H1 (cell line): Measurements from ENCODE around the gene SV2C. TPM values are rescaled to one million over a fixed set of nuclear protein-coding genes. Genes with fewer than 3 reads are reported as not detected.
"Not testable (repeated sequence)": the region's sequence is repeated elsewhere in the genome, so short reads cannot be mapped to it uniquely, and the experiment has no call there.

Experiments used
- CTCF ChIA-PET: fragments of 300-600 bp; sonication (Branson Sonifier 250); formaldehyde crosslinking; loops from one replicate; lab custom pipeline; 2021; ENCODE audit not compliant: partially characterized antibody; lab: Charles Lee
- POLR2A ChIA-PET: fragments of 300-600 bp; sonication (Branson Sonifier 250); formaldehyde crosslinking; loops from one replicate; lab custom pipeline; 2021; ENCODE audit warnings: inconsistent platforms; ENCODE audit not compliant: partially characterized antibody; lab: Charles Lee
- DNase-seq, 2 experiments: peaks; one replicate each; pipeline versions ENCODE4 v3.0.0 to v3.0.0-alpha.2; 2010 to 2022; ENCODE audit warnings: low spot score in 2 of 2, low read depth in 1 of 2, mixed read lengths in 1 of 2
- FAIRE-seq: peaks from 2 replicates; lab custom pipeline; 2011; peaks lifted over from hg19 to GRCh38; lab: Jason Lieb, UNC
- H2AFZ ChIP-seq: 2 replicates; pipeline ENCODE4 v1.8.1; 2012; ENCODE audit warnings: low read length, inconsistent platforms
- H2AK5ac ChIP-seq: 2 replicates; pipeline ENCODE4 v1.6.1; 2013; ENCODE audit warnings: low read depth, low read length
- H2BK120ac ChIP-seq: replicated peaks from 2 replicates; pipeline ENCODE3; 2013; ENCODE audit warnings: low read depth, low read length, inconsistent platforms
- H2BK12ac ChIP-seq: 2 replicates; pipeline ENCODE4 v1.6.1; 2013; ENCODE audit warnings: low read depth, low read length
- H2BK15ac ChIP-seq: 2 replicates; pipeline ENCODE4 v1.6.1; 2013; ENCODE audit warnings: low read length
- H2BK20ac ChIP-seq: 2 replicates; pipeline ENCODE4 v1.6.1; 2013; ENCODE audit warnings: low read length
- H2BK5ac ChIP-seq: 2 replicates; pipeline ENCODE4 v1.6.1; 2013; ENCODE audit warnings: low read depth, low read length
- H3K14ac ChIP-seq: 2 replicates; pipeline ENCODE4 v1.6.1; 2013; ENCODE audit warnings: inconsistent platforms; ENCODE audit not compliant: insufficient read length
- H3K18ac ChIP-seq: 2 replicates; pipeline ENCODE4 v1.6.1; 2013; ENCODE audit warnings: low read length; ENCODE audit errors: extremely low read depth
- H3K23ac ChIP-seq: 2 replicates; pipeline ENCODE4 v1.6.1; 2013; ENCODE audit warnings: inconsistent platforms; ENCODE audit not compliant: insufficient read length
- H3K23me2 ChIP-seq: 2 replicates; pipeline ENCODE4 v1.6.1; 2013; ENCODE audit warnings: low read depth, low read length
- H3K27ac ChIP-seq: 2 replicates; pipeline ENCODE4 v1.6.1; 2011; ENCODE audit warnings: low read depth, low read length, inconsistent platforms
- H3K27me3 ChIP-seq, 4 experiments: replicated peaks in 1 of 4; 1 replicate in 1 of 4; 2 replicates in 3 of 4; pipeline versions ENCODE4 v1.6.1 to v1.8.1; 2011 to 2013; ENCODE audit warnings: low read length in 3 of 4, mild to moderate bottlenecking in 3 of 4, inconsistent platforms in 2 of 4, mixed read lengths in 2 of 4, moderate library complexity in 1 of 4; ENCODE audit not compliant: control insufficient read depth in 3 of 4, insufficient read depth in 3 of 4; ENCODE audit errors: extremely low read depth in 1 of 4
- H3K36me3 ChIP-seq, 4 experiments: 2 replicates each; pipeline versions ENCODE4 v1.6.1 to v1.8.1; 2011 to 2013; ENCODE audit warnings: mild to moderate bottlenecking in 4 of 4, low read length in 3 of 4, moderate library complexity in 2 of 4, control low read depth in 1 of 4, inconsistent platforms in 1 of 4; ENCODE audit not compliant: insufficient read depth in 4 of 4, control insufficient read depth in 2 of 4
- H3K4ac ChIP-seq: replicated peaks from 2 replicates; pipeline ENCODE3; 2013; ENCODE audit warnings: low read length, low read depth, mixed read lengths, inconsistent platforms; ENCODE audit not compliant: insufficient read length
- H3K4me1 ChIP-seq, 4 experiments: replicated peaks in 1 of 4; 1 replicate in 1 of 4; 2 replicates in 3 of 4; pipeline versions ENCODE4 v1.6.1 to v1.8.1; 2011 to 2013; ENCODE audit warnings: low read length in 3 of 4, inconsistent platforms in 2 of 4, mixed read lengths in 1 of 4; ENCODE audit not compliant: insufficient read depth in 4 of 4, control insufficient read depth in 3 of 4
- H3K4me2 ChIP-seq, 2 experiments: 2 replicates each; pipeline versions ENCODE4 v1.6.1 to v1.8.1; 2011 to 2013; ENCODE audit warnings: low read depth in 2 of 2, low read length in 2 of 2, control low read depth in 1 of 2, inconsistent platforms in 1 of 2, mild to moderate bottlenecking in 1 of 2; ENCODE audit not compliant: insufficient read depth in 1 of 2
- H3K4me3 ChIP-seq, 4 experiments: fragments of 200-600, 300-600 bp in 1 of 4; sonication (generic), shearing (Covaris generic), sonication (Bioruptor Twin) in 1 of 4; 2 replicates each; pipeline versions ENCODE4 v1.5.1 to v1.8.1; 2011 to 2016; ENCODE audit warnings: low read length in 4 of 4, low read depth in 3 of 4, control low read depth in 2 of 4, inconsistent platforms in 2 of 4, mild to moderate bottlenecking in 2 of 4, mixed read lengths in 1 of 4, moderate library complexity in 1 of 4; ENCODE audit not compliant: insufficient read depth in 2 of 4; ENCODE audit errors: extremely low read depth in 1 of 4
- H3K56ac ChIP-seq: replicated peaks from 2 replicates; pipeline ENCODE3; 2013; ENCODE audit warnings: low read depth, mild to moderate bottlenecking, mixed read lengths, low read length, inconsistent platforms; ENCODE audit not compliant: insufficient read length
- H3K79me1 ChIP-seq: 2 replicates; pipeline ENCODE4 v1.6.1; 2013; ENCODE audit warnings: low read depth, low read length, control low read depth
- H3K79me2 ChIP-seq, 2 experiments: 2 replicates each; pipeline versions ENCODE4 v1.6.1 to v1.8.1; 2012 to 2013; ENCODE audit warnings: low read length in 2 of 2, mild to moderate bottlenecking in 2 of 2, inconsistent platforms in 1 of 2; ENCODE audit not compliant: insufficient read depth in 2 of 2, control insufficient read depth in 1 of 2
- H3K9ac ChIP-seq, 4 experiments: replicated peaks in 1 of 4; 1 replicate in 1 of 4; 2 replicates in 3 of 4; pipeline versions ENCODE4 v1.6.1 to v1.8.1; 2011 to 2013; ENCODE audit warnings: low read depth in 3 of 4, low read length in 3 of 4, control low read depth in 2 of 4, mild to moderate bottlenecking in 2 of 4, moderate library complexity in 2 of 4, inconsistent platforms in 1 of 4; ENCODE audit errors: extremely low read depth in 1 of 4
- H3K9me3 ChIP-seq, 2 experiments: 2 replicates each; pipeline versions ENCODE4 v1.6.1 to v1.8.1; 2012 to 2013; ENCODE audit warnings: mild to moderate bottlenecking in 2 of 2, moderate library complexity in 2 of 2, control low read depth in 1 of 2, inconsistent platforms in 1 of 2, low read depth in 1 of 2, low read length in 1 of 2, mixed read lengths in 1 of 2; ENCODE audit not compliant: insufficient read depth in 2 of 2
- H4K20me1 ChIP-seq, 2 experiments: replicated peaks in 1 of 2; 2 replicates each; pipeline versions ENCODE3 to v1.8.1; 2011 to 2013; ENCODE audit warnings: inconsistent platforms in 2 of 2, low read length in 2 of 2, mild to moderate bottlenecking in 1 of 2; ENCODE audit not compliant: insufficient read depth in 2 of 2, control insufficient read depth in 1 of 2
- H4K5ac ChIP-seq: 2 replicates; pipeline ENCODE4 v1.6.1; 2013; ENCODE audit warnings: low read length, low read depth, mixed read lengths, inconsistent platforms; ENCODE audit not compliant: insufficient read length
- H4K8ac ChIP-seq: 2 replicates; pipeline ENCODE4 v1.8.0; 2013; ENCODE audit warnings: mild to moderate bottlenecking, moderate library complexity, low read length, inconsistent platforms; ENCODE audit not compliant: insufficient read depth; ENCODE audit errors: extremely low read depth
- H4K91ac ChIP-seq: replicated peaks from 2 replicates; pipeline ENCODE3; 2013; ENCODE audit warnings: low read length, mixed read lengths, inconsistent platforms; ENCODE audit not compliant: insufficient read length
- GABPA ChIP-seq: IDR thresholded peaks from 2 replicates; pipeline ENCODE4 v1.6.1; 2011; ENCODE audit warnings: mild to moderate bottlenecking, low read length, moderate library complexity, borderline replicate concordance; ENCODE audit not compliant: insufficient read depth
- WGBS, 2 experiments: shearing (Covaris generic) in 1 of 2; methylation state at CpG; one replicate each; pipeline versions ENCODE4 v1.1.6 to v1.1.7; 2013 to 2015; ENCODE audit warnings: low lambda C conversion rate in 2 of 2, mixed read lengths in 2 of 2, inconsistent platforms in 1 of 2, low coverage in 1 of 2, missing lambda C conversion rate in 1 of 2; ENCODE audit not compliant: insufficient replicate concordance in 2 of 2, insufficient coverage in 1 of 2, insufficient read length in 1 of 2; ENCODE audit errors: extremely low coverage in 1 of 2, missing lambda C conversion rate in 1 of 2; 5-methylcytosine and 5-hydroxymethylcytosine counted together
- polyA plus RNA-seq, 7 experiments: library from polyadenylated mRNA; depleted of rRNA in 3 of 7; stranded (reverse) in 5 of 7; unstranded in 2 of 7; fragments of >200 nt in 5 of 7; fragments of 200-250 nt in 2 of 7; gene quantifications; 1 replicate in 5 of 7; 2 replicates in 1 of 7; 4 replicates in 1 of 7; pipeline versions ENCODE4 v1.2.1 to v1.2.3, GENCODE V29; 2011 to 2013; ENCODE audit warnings: missing spikeins in 2 of 7, mixed read lengths in 2 of 7
- total RNA-seq: library from RNA; stranded (reverse); fragmentation: NEBNext Ultra II Directional; extraction: Animal tissue kit (Norgen Biotek cat#: 25700); gene quantifications from 2 replicates; pipeline ENCODE4 v1.2.1, GENCODE V29; 2021

The SV2C gene
- total and polyA plus RNA-seq, 2 of the 8 experiments (the other 6 are each of a cell fraction or from before 2014, with no cell fraction given) = 0.08 to 0.24 TPM

DNA sequence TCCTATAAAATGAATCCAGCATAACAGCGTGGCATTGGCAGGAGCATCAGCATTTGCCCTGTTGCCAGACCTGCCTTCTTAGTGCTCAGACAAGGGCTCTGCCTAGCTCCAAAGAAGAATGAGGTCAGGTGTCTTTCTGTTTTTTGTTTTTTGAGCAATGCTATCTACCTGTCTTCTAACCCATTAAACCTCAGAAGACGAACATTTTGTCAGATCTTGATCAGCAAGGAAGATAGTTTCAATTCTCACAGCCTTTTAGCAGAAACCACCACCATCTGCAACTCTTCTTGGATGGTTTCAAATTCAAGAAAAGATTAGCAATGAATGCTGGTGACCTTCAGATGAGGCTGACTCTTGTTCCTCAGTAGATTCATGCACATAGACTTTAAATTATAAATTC, 216.4 kb downstream of the SV2C start:
- FAIRE-seq = no peak
- H3K4ac ChIP-seq = no peak overlapping the region
- no peak for TF ChIP-seq GABPA

DNA sequence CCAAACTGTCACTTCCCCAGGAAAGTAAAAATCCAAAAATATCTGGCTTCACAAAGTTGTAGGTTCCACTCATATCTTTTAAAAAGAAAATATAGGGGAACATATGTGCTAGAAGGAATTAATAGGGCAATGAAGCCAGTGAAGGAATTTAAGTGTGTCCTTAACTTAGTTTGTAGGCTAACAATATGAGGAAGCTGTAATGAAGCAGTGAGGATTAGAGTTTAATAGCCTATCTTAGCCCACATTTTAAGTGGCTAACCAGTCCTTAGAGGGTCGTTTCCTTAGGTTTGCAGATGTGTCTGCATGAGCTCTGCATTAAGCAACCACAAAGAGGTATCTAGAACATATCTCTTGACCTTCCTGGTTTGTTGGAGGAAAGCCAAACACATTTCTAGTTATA, 218.7 kb downstream of the SV2C start:
- H3K14ac ChIP-seq, H2BK5ac ChIP-seq, H3K27me3 ChIP-seq, H2BK15ac ChIP-seq, H3K79me1 ChIP-seq, H3K79me2 ChIP-seq, H3K23me2 ChIP-seq, H2BK12ac ChIP-seq, H2BK120ac ChIP-seq, H4K8ac ChIP-seq, H3K4me3 ChIP-seq, H4K5ac ChIP-seq, H3K27ac ChIP-seq, H3K56ac ChIP-seq, H3K36me3 ChIP-seq, DNase-seq, POLR2A ChIA-PET, H2BK20ac ChIP-seq, H3K4ac ChIP-seq, H2AFZ ChIP-seq, H3K4me2 ChIP-seq, H3K23ac ChIP-seq, H3K4me1 ChIP-seq, H2AK5ac ChIP-seq, H4K91ac ChIP-seq, H3K9ac ChIP-seq, H4K20me1 ChIP-seq, H3K18ac ChIP-seq, H3K9me3 ChIP-seq: not testable (repeated sequence)
- FAIRE-seq = peak; percentile 36
- 100% methylated on average over 1 of the region's 1 CpG; no CpG with 5 or more reads in 1 of the 2 experiments for WGBS, 2 experiments
- CTCF ChIA-PET = interaction anchor here (0.6 kb wide), 1 partner anchor 50 kb away, joined by 3 read pairs; no protein-coding TSS in a partner anchor

More for the DNA sequence above, 216.4 kb downstream of the SV2C start:
- H3K56ac ChIP-seq = no peak overlapping the region
- no peak overlapping the region for H3K4me2 ChIP-seq
- no peak overlapping the region for H4K5ac ChIP-seq
- no peaks in the 10 kb centered on the region for H4K20me1 ChIP-seq
- H3K79me1 ChIP-seq = no peaks in the 10 kb centered on the region
- DNase-seq = no peak
- H2BK15ac ChIP-seq = no peak overlapping the region
- no peaks in the 10 kb centered on the region for H3K79me2 ChIP-seq
- H2AK5ac ChIP-seq = no peak overlapping the region
- H3K27me3 ChIP-seq = no peaks in the 10 kb centered on the region
- H3K18ac ChIP-seq = no peak overlapping the region
- WGBS, 2 experiments = 82% methylated on average over 2 of the region's 2 CpGs; no CpG with 5 or more reads in 1 of the 2 experiments
- CTCF ChIA-PET = interaction anchor here (3.6 kb wide), 1 partner anchor 10 kb away, joined by 16 read pairs; no protein-coding TSS in a partner anchor
- no peak overlapping the region for H2BK120ac ChIP-seq
- H2BK20ac ChIP-seq = no peak overlapping the region
- H3K27ac ChIP-seq = no peak overlapping the region
- no peak overlapping the region for H3K9ac ChIP-seq
- POLR2A ChIA-PET = no interaction called here
- H2BK5ac ChIP-seq = no peak overlapping the region
- no peak overlapping the region for H3K14ac ChIP-seq
- no peak overlapping the region for H4K8ac ChIP-seq
- H3K4me3 ChIP-seq = no peak overlapping the region
- no peak overlapping the region for H2AFZ ChIP-seq
- H3K36me3 ChIP-seq = no peaks in the 10 kb centered on the region
- H4K91ac ChIP-seq = no peak overlapping the region
- H2BK12ac ChIP-seq = no peak overlapping the region
- H3K4me1 ChIP-seq = peaks cover 0 to 5% (median 0%) of the 10 kb centered on the region in 4 experiments; a peak in 3 of 7 replicates
- H3K9me3 ChIP-seq = no peaks in the 10 kb centered on the region
- no peaks in the 10 kb centered on the region for H3K23me2 ChIP-seq
- H3K23ac ChIP-seq = no peak overlapping the region
